H9 (cell line): ENCODE data around the gene AGPAT1. TPM values are rescaled to one million over a fixed set of nuclear protein-coding genes. Genes with fewer than 3 reads are reported as not detected.

ENCODE experiments used
- DNase-seq: peaks from one replicate; pipeline ENCODE4 v3.0.0-alpha.2; 2017
- H2AFZ ChIP-seq: one replicate; pipeline ENCODE4 v1.6.1; 2013; ENCODE audit warnings: mild to moderate bottlenecking, low read length, control low read depth, moderate library complexity
- H2AK5ac ChIP-seq: 2 replicates; pipeline ENCODE4 v1.6.1; 2013; ENCODE audit warnings: low read length, control low read depth, mixed read lengths; ENCODE audit not compliant: insufficient read length
- H2BK120ac ChIP-seq: one replicate; pipeline ENCODE4 v1.6.1; 2013; ENCODE audit warnings: low read depth, mild to moderate bottlenecking, low read length, control low read depth, inconsistent platforms; ENCODE audit not compliant: poor library complexity, severe bottlenecking
- H2BK12ac ChIP-seq: 2 replicates; pipeline ENCODE4 v1.6.1; 2013; ENCODE audit warnings: low read length, control low read depth, mixed read lengths, low read depth; ENCODE audit not compliant: insufficient read length
- H2BK15ac ChIP-seq: 2 replicates; pipeline ENCODE4 v1.6.1; 2013; ENCODE audit warnings: low read depth, low read length, control low read depth
- H2BK20ac ChIP-seq: one replicate; pipeline ENCODE4 v1.6.1; 2013; ENCODE audit warnings: low read depth, mild to moderate bottlenecking, low read length, control low read depth, inconsistent platforms; ENCODE audit not compliant: poor library complexity, severe bottlenecking
- H2BK5ac ChIP-seq: 2 replicates; pipeline ENCODE4 v1.6.1; 2013; ENCODE audit warnings: low read length, control low read depth, mixed read lengths; ENCODE audit not compliant: insufficient read length
- H3K14ac ChIP-seq: 2 replicates; pipeline ENCODE4 v1.6.1; 2013; ENCODE audit warnings: low read length, control low read depth; ENCODE audit not compliant: insufficient read depth
- H3K18ac ChIP-seq: 2 replicates; pipeline ENCODE4 v1.6.1; 2013; ENCODE audit warnings: low read depth, mild to moderate bottlenecking, mixed read lengths, low read length, control low read depth; ENCODE audit not compliant: insufficient read length
- H3K23ac ChIP-seq: 2 replicates; pipeline ENCODE4 v1.6.1; 2013; ENCODE audit warnings: low read length, control low read depth, mixed read lengths, low read depth; ENCODE audit not compliant: insufficient read length
- H3K23me2 ChIP-seq: 2 replicates; pipeline ENCODE4 v1.6.1; 2013; ENCODE audit warnings: low read depth, mild to moderate bottlenecking, mixed read lengths, low read length, control low read depth; ENCODE audit not compliant: insufficient read length, poor library complexity, severe bottlenecking
- H3K27ac ChIP-seq: 2 replicates; pipeline ENCODE4 v1.5.1; 2013; ENCODE audit warnings: low read length, control low read depth, mixed read lengths, low read depth; ENCODE audit not compliant: insufficient read length
- H3K27me3 ChIP-seq: 2 replicates; pipeline ENCODE4 v1.6.1; 2013; ENCODE audit warnings: low read length, control low read depth, inconsistent platforms; ENCODE audit not compliant: insufficient read depth
- H3K4ac ChIP-seq: 2 replicates; pipeline ENCODE4 v1.6.1; 2013; ENCODE audit warnings: low read depth, mild to moderate bottlenecking, control low read depth, inconsistent platforms, low read length, moderate library complexity
- H3K4me1 ChIP-seq: 2 replicates; pipeline ENCODE4 v1.6.1; 2013; ENCODE audit warnings: low read length, control low read depth, inconsistent platforms; ENCODE audit not compliant: insufficient read depth
- H3K4me2 ChIP-seq: 2 replicates; pipeline ENCODE4 v1.6.1; 2013; ENCODE audit warnings: low read length, control low read depth, mixed read lengths; ENCODE audit not compliant: insufficient read length, insufficient read depth
- H3K56ac ChIP-seq: 2 replicates; pipeline ENCODE4 v1.6.1; 2013; ENCODE audit warnings: low read depth, mild to moderate bottlenecking, mixed read lengths, low read length, control low read depth; ENCODE audit not compliant: insufficient read length
- H3K79me1 ChIP-seq: 2 replicates; pipeline ENCODE4 v1.6.1; 2013; ENCODE audit warnings: low read depth, mild to moderate bottlenecking, moderate library complexity, low read length, control low read depth, inconsistent platforms; ENCODE audit not compliant: insufficient read depth, poor library complexity, severe bottlenecking
- H3K79me2 ChIP-seq: 2 replicates; pipeline ENCODE4 v1.6.1; 2013; ENCODE audit warnings: low read length, control low read depth, inconsistent platforms; ENCODE audit not compliant: insufficient read depth
- H3K9ac ChIP-seq: 2 replicates; pipeline ENCODE4 v1.6.1; 2013; ENCODE audit warnings: low read length, control low read depth, mixed read lengths; ENCODE audit not compliant: insufficient read length; ENCODE audit errors: extremely low read depth
- H3K9me3 ChIP-seq: one replicate; pipeline ENCODE4 v1.6.1; 2013; ENCODE audit warnings: low read depth, low read length, inconsistent platforms; ENCODE audit not compliant: control insufficient read depth
- H3T11ph ChIP-seq: one replicate; pipeline ENCODE4 v1.6.1; 2013; ENCODE audit warnings: mild to moderate bottlenecking, low read length, control low read depth, inconsistent platforms
- H4K20me1 ChIP-seq: one replicate; pipeline ENCODE4 v1.6.1; 2013; ENCODE audit not compliant: control insufficient read depth, insufficient read length, insufficient read depth
- H4K5ac ChIP-seq: 2 replicates; pipeline ENCODE4 v1.6.1; 2013; ENCODE audit warnings: low read depth, mild to moderate bottlenecking, mixed read lengths, low read length, control low read depth; ENCODE audit not compliant: insufficient read length
- H4K8ac ChIP-seq: replicated peaks from 2 replicates; pipeline ENCODE4 v1.6.1; 2013; ENCODE audit warnings: low read length, control low read depth, mixed read lengths, low read depth; ENCODE audit not compliant: insufficient read length
- H4K91ac ChIP-seq: 2 replicates; pipeline ENCODE4 v1.6.1; 2013; ENCODE audit warnings: low read depth, mild to moderate bottlenecking, moderate library complexity, mixed read lengths, low read length, control low read depth; ENCODE audit not compliant: insufficient read length
- H3K27ac Mint-ChIP-seq, 3 experiments: 2 replicates in 2 of 3; 3 replicates in 1 of 3; pipeline ENCODE4 v1.8.0; 2020 to 2021; ENCODE audit warnings: mixed read lengths in 3 of 3, mild to moderate bottlenecking in 1 of 3, moderate library complexity in 1 of 3
- H3K27me3 Mint-ChIP-seq: 2 replicates; pipeline ENCODE4 v1.8.0; 2021; ENCODE audit warnings: low read depth, mild to moderate bottlenecking, moderate library complexity, mixed read lengths
- H3K36me3 Mint-ChIP-seq, 3 experiments: 2 replicates in 2 of 3; 3 replicates in 1 of 3; pipeline ENCODE4 v1.8.0; 2020 to 2021; ENCODE audit warnings: low read depth in 3 of 3, mixed read lengths in 3 of 3; ENCODE audit not compliant: insufficient read depth in 1 of 3
- H3K4me1 Mint-ChIP-seq, 2 experiments: 2 replicates each; pipeline ENCODE4 v1.8.0; 2020; ENCODE audit warnings: mixed read lengths in 2 of 2
- H3K4me3 Mint-ChIP-seq, 2 experiments: 2 replicates in 1 of 2; 3 replicates in 1 of 2; pipeline ENCODE4 v1.8.0; 2020 to 2021; ENCODE audit warnings: mild to moderate bottlenecking in 2 of 2, mixed read lengths in 2 of 2, moderate library complexity in 1 of 2
- H3K9me3 Mint-ChIP-seq, 2 experiments: 2 replicates in 1 of 2; 3 replicates in 1 of 2; pipeline ENCODE4 v1.8.0; 2020; ENCODE audit warnings: mild to moderate bottlenecking in 2 of 2, mixed read lengths in 2 of 2, moderate library complexity in 1 of 2
- total RNA-seq: library from RNA; stranded (reverse); gene quantifications from 2 replicates; pipeline ENCODE4 v1.2.1, GENCODE V29; 2021
- TF ChIP-seq, protein P1 (sequence below): fragments of 200-600 bp; sonication (generic); conservative IDR thresholded peaks from 3 replicates; pipeline ENCODE4 v1.8.0; 2021; ENCODE audit warnings: antibody characterized with exemption, mild to moderate bottlenecking

Gene AGPAT1
- total RNA-seq, 1 experiment from 2014 or later = 89.5 TPM

DNA sequence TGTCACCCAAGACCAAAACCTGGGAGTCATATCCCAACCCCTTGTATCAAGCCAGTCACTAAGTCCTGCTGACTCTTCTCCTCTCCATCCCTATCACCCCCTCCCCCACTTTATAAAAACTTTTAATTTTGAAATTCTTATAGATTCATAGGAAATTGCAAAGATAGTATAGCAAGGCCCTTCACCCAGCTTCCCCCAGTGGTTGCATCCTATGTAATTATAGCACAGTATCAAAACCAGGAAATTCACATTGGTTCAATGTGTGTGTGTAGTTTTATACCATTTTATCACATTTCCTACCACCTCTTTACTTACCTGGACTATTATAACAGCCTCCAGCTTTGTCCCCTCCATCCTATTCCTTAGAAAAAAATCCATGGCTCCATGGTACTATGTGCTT is 17.8 kb downstream of the AGPAT1 start:
- Histone ChIP-seq H3K4ac (no peak overlapping the region), H2BK120ac (no peak overlapping the region), H3K79me2 (no peaks in the 10 kb centered on the region; the same call in 1 of the 2 replicates), H3K23ac (no peak overlapping the region), H2AFZ (no peak overlapping the region), H2BK20ac (no peak overlapping the region), H4K8ac (no peak overlapping the region), H4K91ac (no peak overlapping the region), H4K20me1 (no peaks in the 10 kb centered on the region), H3K4me1 (no peaks in the 10 kb centered on the region), H3K14ac (no peak overlapping the region), H2AK5ac (no peak overlapping the region), H3K79me1 (no peaks in the 10 kb centered on the region), H3K23me2 (peaks cover 15% of the 10 kb centered on the region), H3K27me3 (no peaks in the 10 kb centered on the region), H3K9me3 (no peaks in the 10 kb centered on the region), H3K18ac (no peak overlapping the region), H4K5ac (no peak overlapping the region), H3K4me2 (no peak overlapping the region), H2BK15ac (no peak overlapping the region), H3T11ph (no peak overlapping the region), H3K9ac (no peak overlapping the region), H3K27ac (no peak overlapping the region), H3K56ac (no peak overlapping the region), H2BK5ac (no peak overlapping the region), H2BK12ac (no peak overlapping the region)
- Mint-ChIP-seq H3K9me3 (no peaks in the 10 kb centered on the region), H3K4me3 (no peak overlapping the region), H3K4me1 (peaks cover 11 to 13% of the 10 kb centered on the region in 2 experiments), H3K27me3 (no peaks in the 10 kb centered on the region), H3K27ac (no peak overlapping the region), H3K36me3 (peaks cover 29 to 58% (median 38%) of the 10 kb centered on the region in 3 experiments)
- TF ChIP-seq, protein P1, sequence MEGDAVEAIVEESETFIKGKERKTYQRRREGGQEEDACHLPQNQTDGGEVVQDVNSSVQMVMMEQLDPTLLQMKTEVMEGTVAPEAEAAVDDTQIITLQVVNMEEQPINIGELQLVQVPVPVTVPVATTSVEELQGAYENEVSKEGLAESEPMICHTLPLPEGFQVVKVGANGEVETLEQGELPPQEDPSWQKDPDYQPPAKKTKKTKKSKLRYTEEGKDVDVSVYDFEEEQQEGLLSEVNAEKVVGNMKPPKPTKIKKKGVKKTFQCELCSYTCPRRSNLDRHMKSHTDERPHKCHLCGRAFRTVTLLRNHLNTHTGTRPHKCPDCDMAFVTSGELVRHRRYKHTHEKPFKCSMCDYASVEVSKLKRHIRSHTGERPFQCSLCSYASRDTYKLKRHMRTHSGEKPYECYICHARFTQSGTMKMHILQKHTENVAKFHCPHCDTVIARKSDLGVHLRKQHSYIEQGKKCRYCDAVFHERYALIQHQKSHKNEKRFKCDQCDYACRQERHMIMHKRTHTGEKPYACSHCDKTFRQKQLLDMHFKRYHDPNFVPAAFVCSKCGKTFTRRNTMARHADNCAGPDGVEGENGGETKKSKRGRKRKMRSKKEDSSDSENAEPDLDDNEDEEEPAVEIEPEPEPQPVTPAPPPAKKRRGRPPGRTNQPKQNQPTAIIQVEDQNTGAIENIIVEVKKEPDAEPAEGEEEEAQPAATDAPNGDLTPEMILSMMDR = no peak
- no peak for DNase-seq
